Vagina (tissue), 2 donors: Measurements from ENCODE around the gene FUZ.

Source experiments
- CTCF ChIP-seq, 3 experiments: fragments of 450-650 bp in 2 of 3; fragments of 200-600 bp in 1 of 3; sonication (generic) in 1 of 3; IDR thresholded peaks; one replicate each; pipeline ENCODE4 v1.5.1; 2017 to 2019; ENCODE audit warnings: antibody characterized with exemption in 3 of 3, mild to moderate bottlenecking in 2 of 3, moderate library complexity in 2 of 3
- POLR2A ChIP-seq, 2 donors: fragments of 450-650 bp; IDR thresholded peaks; one replicate each; pipeline ENCODE4 v1.6.1; 2017; ENCODE audit warnings: antibody characterized with exemption in 2 of 2, mild to moderate bottlenecking in 2 of 2, moderate library complexity in 2 of 2
- POLR2AphosphoS5 ChIP-seq, 2 donors: sonication (generic); formaldehyde crosslinking; IDR thresholded peaks; one replicate each; pipeline ENCODE4 v1.9.0; 2017; ENCODE audit warnings: antibody characterized with exemption in 2 of 2, mild to moderate bottlenecking in 2 of 2, low read depth in 1 of 2; ENCODE audit not compliant: insufficient read depth in 1 of 2

GRCh38 chr19:49858088-49858985 is 45.2 kb upstream of the FUZ start:
- no peak for TF ChIP-seq CTCF (IDR thresholded peaks at IDR 0.05)
- TF ChIP-seq POLR2A (IDR thresholded peaks at IDR 0.05), result no peak
- no peak for TF ChIP-seq POLR2AphosphoS5 (IDR thresholded peaks at IDR 0.05; ENCODE audit: insufficient read depth in 1 of 2, low read depth in 1 of 2)
